ENCODE results near the gene ANXA2R. TPM values are rescaled to one million over a fixed set of nuclear protein-coding genes. Genes with fewer than 3 reads are reported as not detected.

The ANXA2R gene
- total and polyA plus RNA-seq, 9 of the 15 experiments (the other 6 are each of a cell fraction or from before 2014, with no cell fraction given): 2.1 to 4.8 (median 3.4) TPM

DNA sequence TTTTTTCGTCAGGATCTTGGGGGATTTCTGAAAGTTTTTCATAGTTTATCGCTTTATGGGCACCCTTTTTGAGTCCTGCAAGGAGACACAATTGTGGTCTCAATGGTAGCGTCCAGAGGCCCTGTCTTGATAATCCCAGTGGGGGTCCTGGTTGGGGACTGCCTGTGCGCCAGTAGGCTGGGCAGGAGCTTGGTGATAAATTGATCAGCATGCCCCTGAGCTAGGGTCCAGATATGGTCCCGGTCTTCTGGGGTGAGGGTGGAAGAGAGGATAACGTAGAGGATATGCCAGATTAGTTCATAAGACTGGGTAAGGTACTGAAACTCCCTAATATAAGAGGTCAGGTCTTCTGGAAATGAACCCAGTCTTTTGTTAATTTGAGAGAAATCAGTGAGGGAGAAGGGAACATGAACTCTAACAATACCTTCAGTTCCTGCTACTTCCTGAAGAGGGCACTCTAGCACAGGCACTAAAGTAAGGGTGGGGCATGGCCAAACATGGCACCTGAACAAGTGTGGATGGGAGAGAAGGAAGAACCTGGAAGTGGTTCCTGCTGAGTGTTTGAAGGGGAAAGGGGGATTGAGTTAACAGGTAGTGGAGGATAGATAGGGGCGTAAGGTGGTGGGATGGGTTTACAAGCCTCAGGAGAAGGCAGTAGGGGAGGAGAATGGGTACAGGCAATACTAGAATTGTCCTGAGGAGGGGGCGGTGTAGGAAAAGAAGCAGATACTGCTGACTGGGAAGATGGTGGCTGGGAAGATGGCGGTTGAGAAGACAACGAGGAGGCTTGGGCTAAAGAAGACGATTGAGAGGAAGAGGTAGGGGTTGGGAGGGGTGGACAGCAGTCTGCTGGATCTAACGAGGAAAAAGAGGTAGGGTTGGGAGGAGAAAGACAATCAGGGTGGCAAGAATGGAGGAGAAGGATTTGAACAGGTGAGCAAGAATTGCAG, 33.8 kb upstream of the ANXA2R start (continued):
- TF ChIP-seq, protein P1, sequence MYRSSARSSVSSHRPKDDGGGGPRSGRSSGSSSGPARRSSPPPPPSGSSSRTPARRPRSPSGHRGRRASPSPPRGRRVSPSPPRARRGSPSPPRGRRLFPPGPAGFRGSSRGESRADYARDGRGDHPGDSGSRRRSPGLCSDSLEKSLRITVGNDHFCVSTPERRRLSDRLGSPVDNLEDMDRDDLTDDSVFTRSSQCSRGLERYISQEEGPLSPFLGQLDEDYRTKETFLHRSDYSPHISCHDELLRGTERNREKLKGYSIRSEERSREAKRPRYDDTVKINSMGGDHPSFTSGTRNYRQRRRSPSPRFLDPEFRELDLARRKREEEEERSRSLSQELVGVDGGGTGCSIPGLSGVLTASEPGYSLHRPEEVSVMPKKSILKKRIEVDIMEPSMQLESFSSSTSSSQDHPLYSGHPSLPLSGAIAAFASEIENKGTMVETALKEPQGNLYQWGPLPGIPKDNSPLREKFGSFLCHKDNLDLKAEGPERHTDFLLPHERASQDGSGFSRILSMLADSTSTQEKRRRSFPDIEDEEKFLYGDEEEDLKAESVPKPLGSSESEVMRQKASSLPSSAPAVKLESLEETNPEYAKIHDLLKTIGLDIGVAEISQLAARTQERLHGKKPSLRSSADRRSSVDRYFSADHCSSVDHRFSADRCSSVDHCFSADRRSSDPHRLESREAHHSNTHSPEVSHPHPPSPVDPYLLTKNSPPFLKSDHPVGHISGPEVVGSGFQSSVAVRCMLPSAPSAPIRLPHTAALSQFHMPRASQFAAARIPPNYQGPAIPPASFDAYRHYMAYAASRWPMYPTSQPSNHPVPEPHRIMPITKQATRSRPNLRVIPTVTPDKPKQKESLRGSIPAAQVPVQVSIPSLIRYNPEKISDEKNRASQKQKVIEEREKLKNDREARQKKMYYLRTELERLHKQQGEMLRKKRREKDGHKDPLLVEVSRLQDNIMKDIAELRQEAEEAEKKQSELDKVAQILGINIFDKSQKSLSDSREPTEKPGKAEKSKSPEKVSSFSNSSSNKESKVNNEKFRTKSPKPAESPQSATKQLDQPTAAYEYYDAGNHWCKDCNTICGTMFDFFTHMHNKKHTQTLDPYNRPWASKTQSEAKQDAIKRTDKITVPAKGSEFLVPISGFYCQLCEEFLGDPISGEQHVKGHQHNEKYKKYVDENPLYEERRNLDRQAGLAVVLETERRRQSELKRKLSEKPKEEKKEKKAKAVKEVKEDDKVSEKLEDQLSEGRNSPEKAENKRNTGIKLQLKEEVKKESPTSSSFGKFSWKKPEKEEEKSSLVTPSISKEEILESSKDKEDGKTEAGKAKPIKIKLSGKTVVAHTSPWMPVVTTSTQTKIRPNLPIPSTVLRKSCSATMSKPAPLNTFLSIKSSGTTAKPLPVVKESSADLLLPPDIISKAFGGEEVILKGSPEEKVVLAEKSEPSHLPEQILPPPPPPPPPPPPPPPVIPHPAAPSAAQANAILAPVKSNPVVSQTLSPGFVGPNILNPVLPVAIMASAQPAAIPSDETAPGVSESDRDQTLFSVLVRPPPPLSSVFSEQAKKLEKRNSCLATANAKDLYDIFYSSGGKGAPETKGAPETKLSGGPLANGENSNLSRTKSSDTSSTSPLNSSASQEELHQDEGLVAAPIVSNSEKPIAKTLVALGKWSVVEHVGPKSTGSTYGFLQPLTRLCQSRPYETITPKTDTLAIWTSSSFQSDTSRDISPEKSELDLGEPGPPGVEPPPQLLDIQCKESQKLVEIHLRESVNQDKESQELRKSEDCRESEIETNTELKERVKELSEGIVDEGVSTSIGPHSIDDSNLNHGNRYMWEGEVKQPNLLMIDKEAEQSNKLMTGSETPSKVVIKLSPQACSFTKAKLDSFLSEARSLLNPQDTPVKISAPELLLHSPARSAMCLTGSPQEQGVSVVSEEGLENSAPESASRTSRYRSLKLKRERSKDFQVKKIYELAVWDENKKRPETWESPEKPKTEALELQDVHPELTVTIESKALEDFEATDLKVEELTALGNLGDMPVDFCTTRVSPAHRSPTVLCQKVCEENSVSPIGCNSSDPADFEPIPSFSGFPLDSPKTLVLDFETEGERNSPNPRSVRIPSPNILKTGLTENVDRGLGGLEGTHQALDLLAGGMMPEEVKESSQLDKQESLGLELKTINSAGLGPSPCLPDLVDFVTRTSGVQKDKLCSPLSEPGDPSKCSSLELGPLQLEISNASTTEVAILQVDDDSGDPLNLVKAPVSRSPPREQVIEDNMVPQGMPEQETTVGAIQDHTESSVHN (IDR thresholded peaks at IDR 0.05; ENCODE audit: borderline replicate concordance in 1 of 2, low read depth in 1 of 2): peak in 1 of 2 experiments; percentile 50; a peak in 2 of 4 replicates
- TF ChIP-seq BCL6 (CRISPR knock-in tag; IDR thresholded peaks at IDR 0.05): peak; percentile 69; the same call in 1 of the 2 replicates
- TF ChIP-seq SMARCA5 (IDR thresholded peaks at IDR 0.05): peak; percentile 92
- TF ChIP-seq, protein P2, sequence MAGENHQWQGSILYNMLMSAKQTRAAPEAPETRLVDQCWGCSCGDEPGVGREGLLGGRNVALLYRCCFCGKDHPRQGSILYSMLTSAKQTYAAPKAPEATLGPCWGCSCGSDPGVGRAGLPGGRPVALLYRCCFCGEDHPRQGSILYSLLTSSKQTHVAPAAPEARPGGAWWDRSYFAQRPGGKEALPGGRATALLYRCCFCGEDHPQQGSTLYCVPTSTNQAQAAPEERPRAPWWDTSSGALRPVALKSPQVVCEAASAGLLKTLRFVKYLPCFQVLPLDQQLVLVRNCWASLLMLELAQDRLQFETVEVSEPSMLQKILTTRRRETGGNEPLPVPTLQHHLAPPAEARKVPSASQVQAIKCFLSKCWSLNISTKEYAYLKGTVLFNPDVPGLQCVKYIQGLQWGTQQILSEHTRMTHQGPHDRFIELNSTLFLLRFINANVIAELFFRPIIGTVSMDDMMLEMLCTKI (IDR thresholded peaks at IDR 0.05; ENCODE audit: partially characterized antibody): no peak
- TF ChIP-seq TAF7 (tag; IDR thresholded peaks at IDR 0.05): peak; percentile 73
- TF ChIP-seq, protein P3, sequence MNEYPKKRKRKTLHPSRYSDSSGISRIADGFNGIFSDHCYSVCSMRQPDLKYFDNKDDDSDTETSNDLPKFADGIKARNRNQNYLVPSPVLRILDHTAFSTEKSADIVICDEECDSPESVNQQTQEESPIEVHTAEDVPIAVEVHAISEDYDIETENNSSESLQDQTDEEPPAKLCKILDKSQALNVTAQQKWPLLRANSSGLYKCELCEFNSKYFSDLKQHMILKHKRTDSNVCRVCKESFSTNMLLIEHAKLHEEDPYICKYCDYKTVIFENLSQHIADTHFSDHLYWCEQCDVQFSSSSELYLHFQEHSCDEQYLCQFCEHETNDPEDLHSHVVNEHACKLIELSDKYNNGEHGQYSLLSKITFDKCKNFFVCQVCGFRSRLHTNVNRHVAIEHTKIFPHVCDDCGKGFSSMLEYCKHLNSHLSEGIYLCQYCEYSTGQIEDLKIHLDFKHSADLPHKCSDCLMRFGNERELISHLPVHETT (CRISPR knock-in tag; conservative IDR thresholded peaks at IDR 0.05 in 1 of 2, IDR thresholded peaks at IDR 0.05 in 1 of 2): peak in 1 of 2 experiments; percentile 52; a peak in 1 of 4 replicates
- TF ChIP-seq ZBTB1 (CRISPR knock-in tag; IDR thresholded peaks at IDR 0.05; ENCODE audit: borderline replicate concordance, low read depth): no peak
- peak; percentile 80; the same call in 1 of the 2 replicates for TF ChIP-seq ESRRB (CRISPR knock-in tag; IDR thresholded peaks at IDR 0.05; ENCODE audit: borderline replicate concordance)
- TF ChIP-seq L3MBTL2 (IDR thresholded peaks at IDR 0.05): 0 out of 2 replicates have a peak, but pooled peaks have one; percentile 42
- TF ChIP-seq MTF1 (CRISPR knock-in tag; IDR thresholded peaks at IDR 0.05; ENCODE audit: borderline replicate concordance): no peak

Measured in K562 (cell line).